HG03064 (cell line): Measurements from ENCODE around the gene FAM168B.
A peak's percentile ranks its signal among the peaks of the same experiment; 100 is the strongest.
"Not testable (repeated sequence)": the region's sequence is repeated elsewhere in the genome, so short reads cannot be mapped to it uniquely, and the experiment has no call there.

ENCODE experiments used
- ATAC-seq: cut with Tn5 transposase; IDR thresholded peaks from one replicate; pipeline ENCODE4 v1.9.1; 2021; ENCODE audit warnings: low read depth; ENCODE audit not compliant: unreplicated experiment

FAM168B gene, protein sequence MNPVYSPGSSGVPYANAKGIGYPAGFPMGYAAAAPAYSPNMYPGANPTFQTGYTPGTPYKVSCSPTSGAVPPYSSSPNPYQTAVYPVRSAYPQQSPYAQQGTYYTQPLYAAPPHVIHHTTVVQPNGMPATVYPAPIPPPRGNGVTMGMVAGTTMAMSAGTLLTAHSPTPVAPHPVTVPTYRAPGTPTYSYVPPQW

DNA sequence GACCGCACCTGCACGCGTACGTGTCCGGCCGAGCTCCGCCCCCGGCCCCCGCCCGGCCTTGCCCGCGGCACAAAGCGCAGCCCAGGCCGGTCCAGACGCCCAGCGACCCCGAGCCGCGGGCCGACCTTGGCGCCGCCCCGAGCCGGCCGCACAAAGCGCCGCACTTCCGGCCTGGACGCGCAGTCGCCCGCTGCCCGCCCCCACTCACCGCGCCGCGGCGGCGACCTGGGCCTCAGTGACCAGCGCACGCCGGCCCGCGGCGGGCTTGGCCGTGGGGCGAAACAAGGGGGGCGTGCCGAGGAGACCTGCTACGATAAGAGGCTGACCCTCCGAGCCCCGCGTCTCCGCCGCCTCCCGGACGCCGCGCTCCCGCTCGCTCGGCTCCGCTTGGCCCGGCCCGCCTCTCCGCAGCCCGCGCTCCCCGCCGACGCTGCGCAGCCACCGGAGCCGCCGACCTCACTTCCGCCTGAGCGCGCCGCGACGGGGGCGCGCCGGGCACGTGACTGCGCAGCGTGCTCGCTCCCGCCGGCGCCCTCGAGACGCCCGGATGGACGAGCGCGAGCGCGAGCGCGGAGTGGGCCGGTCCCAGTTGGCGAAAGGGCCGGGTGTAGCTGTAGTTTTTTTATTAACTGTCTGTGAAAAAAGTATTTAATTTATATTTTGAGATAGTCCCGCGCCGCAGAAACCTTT, at the start of gene FAM168B:
FAM168B (minus strand) TSS at position 455 of the 690 bp plus-strand sequence. CDS start 10,814 bp downstream, outside the sequence.
- peak; percentile 72 for ATAC-seq

DNA sequence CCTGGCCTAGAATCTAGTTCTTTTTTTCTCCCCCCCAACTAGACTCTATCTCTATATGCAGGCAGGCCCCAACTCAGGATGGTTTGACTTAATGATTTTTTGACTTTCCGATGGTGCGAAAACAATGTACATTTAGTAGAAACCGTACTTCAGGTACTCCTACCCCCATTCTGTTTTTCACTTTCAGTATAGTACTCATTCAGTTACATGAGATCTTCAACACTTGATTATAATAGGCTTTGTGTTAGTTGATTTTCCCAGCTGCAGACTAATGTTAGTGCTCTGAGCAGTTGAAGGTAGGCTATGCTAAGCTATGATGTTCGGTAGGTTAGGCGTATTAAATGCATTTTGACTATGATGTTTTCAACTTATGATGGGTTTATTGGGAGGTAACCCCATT, 49.6 kb upstream of the FAM168B start:
- no peak for ATAC-seq

DNA sequence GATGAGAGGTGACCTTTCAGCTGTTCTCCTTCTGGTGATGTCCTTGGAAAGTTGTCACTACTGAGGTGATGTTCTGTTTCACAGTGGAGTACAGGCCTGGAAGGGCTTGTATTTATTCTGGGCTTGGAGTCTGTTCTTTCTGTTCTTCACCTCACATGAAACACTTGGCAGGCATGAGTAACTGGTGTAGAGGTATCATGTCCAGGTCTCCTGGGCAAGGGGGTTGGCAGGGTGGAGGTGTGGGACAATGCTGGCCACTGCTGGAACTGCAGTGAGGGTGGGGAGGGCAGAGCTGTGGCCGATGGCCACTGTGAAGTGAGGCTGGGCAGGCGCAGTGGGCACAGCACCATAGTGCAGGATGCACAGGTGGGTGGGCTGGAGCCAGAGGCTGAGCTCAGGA, 47.3 kb upstream of the FAM168B start:
- no peak for ATAC-seq

DNA sequence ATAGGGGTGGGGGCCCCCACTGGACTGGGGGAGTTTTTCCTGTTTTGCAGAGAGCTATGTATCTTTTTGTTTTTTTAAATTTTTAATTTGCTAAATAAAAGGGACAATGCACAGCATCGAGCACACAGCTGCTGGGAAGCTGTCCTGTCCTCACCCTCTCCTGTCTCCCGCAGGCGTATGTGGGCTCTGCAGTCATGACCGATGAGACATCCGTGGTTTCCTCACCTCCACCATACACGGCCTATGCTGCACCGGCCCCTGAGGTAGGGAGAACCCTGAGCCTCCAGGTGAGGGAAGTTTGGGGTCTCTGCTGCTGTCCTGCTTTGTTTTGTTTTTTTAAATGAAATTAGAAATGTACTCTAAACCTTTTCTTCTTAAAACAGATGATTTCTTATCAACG, 39.5 kb upstream of the FAM168B start:
- ATAC-seq = no peak

DNA sequence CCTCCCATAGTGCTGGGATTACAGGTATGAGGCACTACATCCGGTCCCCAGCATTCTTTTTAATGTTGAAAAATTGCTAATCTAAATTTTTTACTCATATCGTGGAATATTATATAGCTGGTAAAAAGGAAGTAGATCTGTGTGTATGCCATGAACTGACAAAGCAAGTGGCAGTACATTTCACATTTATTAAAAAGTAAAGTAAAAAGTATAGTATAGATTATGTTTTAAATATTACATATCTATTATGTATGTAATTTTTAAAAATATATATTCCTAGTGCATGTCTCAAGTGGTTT, 37.0 kb upstream of the FAM168B start:
- ATAC-seq = no peak

DNA sequence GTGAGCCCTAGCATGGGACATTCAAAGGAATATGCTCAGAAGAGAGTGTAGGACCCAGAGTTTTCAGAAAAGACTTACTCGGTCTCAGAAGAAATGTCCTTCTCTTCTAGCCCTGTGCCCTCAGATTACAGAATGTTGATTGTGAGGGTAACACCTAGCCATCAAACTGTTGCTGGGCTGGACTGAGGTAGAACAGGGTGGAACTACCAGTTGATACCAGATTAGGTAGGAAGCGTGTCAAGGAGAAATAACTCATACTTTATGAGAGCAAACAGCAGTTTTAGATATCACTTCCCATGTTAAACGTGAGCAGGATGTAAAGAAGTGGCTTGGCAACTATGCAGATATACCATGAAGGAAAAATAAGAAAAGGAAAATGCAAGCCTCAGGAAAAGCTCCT, 34.7 kb upstream of the FAM168B start:
- no peak for ATAC-seq

DNA sequence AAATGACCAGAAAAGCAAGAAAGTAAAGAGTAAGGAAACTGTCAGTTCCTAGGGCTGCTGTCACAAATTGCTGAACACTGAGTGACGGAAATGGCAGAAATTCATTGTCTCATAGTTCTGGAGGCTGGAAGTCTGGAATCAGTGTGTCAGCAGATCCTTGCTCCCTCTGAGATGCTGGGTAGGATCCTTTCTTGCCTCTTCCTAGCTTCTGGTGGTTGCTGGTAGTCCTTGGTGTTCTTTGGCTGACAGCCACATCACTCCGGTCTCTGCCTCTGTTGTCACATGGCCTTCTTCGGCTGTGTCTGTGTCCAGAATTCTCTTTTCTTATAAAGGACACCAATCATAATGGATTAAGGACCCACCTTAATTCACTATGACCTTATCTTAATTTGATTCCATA, 33.8 kb upstream of the FAM168B start:
- no peak for ATAC-seq

DNA sequence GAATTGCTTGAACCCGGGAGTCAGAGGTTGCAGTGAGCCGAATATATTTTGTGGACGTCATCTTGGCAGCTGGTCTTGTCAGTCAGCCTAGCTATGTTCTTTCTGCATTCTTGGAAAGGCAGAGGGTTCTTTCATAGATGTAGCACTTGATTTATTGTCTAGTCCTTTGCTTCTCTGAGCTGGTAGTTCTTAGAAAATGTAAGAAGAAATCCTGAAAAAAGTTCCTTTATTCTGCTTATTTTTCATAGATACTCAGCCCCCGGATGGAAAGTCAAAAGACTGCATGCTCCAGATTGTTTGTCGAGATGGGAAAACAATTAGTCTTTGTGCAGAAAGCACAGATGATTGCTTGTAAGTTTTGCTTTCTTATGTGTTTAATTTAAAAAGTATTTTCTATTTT, 33.2 kb upstream of the FAM168B start:
- ATAC-seq = no peak

DNA sequence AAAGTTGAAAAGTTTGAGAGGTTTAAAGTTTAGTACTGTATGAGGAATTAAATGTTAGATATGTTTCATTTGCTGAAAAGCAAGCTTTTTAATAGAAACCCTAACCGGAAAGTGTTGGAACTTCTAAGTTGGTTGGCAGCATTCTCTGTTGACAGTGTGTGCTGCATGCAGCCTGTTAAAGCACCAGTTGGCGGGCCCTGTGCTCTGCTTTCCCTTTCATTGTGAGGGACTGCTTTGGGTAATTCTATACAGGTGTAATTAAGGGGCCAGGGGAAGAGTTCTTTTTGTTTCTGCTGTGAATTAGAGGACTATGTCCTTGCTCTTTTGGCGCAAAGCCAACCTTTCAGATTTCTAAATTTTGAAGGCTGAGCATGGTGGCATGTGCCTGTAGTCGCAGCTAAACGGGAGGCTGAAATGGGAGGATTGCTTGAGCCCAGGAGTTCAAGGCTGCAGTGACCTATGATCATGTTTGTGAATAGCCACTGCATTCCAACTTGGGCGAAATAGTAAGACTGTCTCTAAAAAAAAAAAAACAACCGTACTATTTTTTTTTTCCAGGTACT, 32.0 kb upstream of the FAM168B start:
- ATAC-seq = no peak

DNA sequence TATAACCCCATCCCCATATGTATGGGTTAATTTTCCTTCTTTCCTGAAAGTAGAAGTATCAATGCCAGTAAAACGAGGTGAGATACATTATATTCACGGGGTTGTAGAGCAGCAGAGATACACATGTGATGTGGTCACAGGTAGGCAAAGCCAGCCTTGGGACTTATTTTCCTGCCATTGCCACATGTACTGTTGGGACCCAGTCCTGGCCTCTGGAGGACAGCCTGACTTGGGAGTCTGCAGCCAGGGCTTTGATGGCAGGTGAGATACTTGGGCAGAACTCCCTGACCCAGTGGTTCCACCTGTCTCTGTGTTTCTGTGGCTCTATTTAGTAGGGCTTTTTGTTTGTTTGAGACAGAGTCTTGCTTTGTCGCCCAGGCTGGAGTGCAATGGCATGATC, 29.9 kb upstream of the FAM168B start:
- ATAC-seq = no peak

DNA sequence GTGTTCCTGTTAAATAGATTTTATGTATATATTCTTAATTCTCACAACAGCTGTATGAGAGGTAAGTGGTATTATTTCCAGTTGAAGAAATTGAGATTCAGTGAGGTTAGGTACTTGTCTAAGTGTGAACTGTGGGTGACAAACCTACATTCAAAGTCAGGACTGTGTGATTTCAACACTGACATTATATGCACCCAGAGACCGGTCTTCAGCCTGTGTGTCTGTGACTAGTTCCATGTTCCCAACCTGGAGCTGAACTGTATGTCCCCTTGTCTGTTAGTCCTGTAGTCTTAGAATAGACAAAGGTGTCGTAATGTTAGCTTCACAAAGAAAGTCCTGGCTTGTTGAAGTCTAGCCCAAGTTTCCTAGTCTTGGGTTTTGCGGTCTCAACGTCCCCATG, 29.2 kb upstream of the FAM168B start:
- no peak for ATAC-seq

DNA sequence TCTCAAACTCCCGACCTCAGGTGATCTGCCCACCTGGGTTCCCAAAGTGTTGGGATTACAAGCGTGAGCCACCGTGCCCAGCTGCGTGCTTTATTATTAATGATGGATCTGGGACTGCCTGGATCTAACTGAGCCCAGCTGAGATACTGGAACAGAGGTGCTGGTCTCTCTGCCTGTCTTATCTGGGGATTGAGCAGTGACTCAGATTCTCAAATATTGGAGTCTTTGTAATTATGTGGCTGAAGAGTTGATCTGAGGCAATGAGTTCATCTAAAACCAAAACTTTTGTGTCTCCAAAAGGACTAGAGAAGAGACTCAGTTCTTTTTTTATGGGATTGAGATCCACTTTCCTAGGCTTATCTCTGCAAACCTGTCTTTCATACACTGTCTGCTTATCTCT, 28.2 kb upstream of the FAM168B start:
- no peak for ATAC-seq

DNA sequence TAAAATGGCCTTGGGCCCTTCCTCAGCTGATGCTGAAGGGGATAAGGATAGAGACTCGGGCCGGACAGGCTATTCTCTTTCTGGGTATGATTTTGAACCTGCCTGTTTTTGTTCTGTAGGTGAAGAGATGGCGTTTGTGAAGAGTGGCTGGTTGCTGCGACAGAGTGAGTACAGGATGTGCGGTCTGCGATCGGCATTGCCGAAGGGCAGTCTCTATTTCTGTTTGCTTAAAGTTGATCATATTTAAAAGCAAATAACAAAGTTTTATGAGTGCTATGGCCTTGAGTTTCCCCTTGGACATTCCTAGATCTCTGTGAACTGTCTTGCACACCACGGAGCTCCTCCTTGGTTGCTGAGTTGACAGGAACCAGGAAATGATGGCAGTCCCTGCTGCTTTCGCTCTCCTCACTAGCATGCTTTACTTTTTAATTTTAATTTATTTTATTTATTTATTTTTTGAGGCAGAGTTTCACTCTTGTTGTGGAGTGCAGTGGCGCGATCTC, 27.6 kb upstream of the FAM168B start:
- no peak for ATAC-seq

DNA sequence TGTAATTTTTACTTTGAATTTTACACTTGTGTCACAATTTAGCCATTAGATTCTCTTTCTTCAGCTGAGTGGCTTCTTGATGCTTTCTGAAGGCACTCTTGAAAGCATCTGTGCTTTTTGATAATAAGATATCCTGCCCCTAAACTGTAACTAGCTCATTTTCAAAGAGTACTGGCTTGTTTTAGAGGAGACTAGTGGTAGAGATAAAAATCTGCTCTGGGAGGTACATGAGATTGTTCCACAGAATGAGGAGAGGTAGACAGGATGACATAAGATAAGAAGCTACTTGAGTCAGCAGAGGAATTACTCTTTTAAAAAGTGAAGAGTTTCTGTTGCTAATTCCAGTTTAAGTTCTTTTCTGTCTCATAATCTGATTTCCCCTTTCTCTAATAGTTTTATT, 22.5 kb upstream of the FAM168B start:
- no peak for ATAC-seq

DNA sequence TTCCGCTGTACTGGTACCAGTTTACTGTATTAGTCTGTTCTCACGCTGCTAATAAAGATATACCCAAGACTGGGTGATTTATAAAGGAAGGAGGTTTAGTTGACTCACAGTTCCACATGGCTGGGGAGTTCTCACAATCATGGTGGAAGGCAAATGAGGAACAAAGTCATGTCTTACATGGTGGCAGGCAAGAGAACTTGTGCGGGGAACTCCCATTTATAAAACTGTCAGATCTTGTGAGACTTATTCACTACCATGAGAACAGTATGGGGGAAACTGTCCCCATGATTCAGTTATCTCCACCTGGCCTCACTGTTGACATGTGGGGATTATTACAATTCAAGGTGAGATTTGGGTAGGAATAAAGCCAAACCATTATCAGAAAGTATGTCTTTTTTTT, 21.7 kb upstream of the FAM168B start:
- not testable (repeated sequence) for ATAC-seq

DNA sequence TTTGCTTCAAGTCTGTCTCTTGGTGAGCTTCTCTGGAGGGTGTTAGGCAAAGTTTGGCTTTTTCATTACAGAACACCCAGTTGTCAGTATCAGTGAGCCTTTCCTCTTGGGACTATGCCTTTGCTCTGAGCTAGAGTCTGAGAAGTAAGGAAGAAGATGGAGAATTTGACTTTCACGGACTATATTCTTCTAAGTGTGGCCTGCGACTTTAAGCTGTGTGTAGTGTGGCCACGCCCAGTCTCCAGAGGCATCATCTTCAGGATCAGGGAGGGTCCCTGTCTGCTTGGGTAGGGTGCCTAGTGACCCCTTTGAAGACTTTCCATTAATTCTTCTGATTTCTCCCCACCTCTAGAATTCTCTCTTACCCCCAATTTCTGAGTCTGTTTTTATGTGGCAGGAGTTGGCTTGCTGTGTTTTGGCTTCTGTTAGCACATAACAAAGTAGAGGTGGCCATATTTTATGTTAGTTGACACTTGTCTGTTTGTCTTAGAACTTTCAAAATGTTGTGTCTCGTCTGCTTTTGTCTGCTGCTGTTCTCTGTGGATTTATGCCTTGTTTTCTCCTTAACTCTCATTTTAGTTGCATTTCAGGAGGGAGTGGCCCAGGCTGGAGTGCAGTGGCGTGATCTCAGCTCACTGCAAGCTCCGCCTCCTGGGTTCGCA, 20.4 kb upstream of the FAM168B start:
- no peak for ATAC-seq

DNA sequence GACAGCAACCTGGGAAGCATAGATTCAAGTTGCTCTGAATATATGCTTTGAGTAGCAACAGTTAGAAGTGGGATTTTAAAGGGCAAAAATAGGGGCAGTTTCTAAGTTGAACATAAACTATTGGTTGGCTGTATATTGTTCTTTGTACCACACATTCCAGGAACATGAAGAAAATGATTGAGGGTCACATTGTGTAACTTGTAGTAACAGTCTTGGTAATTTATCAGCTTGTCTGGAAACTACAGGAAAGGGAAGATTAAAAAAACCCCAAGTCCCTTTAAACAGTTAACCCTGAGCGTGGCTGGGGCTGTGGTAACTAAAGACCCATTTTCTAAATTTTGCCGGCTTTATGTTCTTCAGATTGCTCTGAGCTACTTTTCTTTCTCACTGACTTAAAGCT, 19.3 kb upstream of the FAM168B start:
- no peak for ATAC-seq

DNA sequence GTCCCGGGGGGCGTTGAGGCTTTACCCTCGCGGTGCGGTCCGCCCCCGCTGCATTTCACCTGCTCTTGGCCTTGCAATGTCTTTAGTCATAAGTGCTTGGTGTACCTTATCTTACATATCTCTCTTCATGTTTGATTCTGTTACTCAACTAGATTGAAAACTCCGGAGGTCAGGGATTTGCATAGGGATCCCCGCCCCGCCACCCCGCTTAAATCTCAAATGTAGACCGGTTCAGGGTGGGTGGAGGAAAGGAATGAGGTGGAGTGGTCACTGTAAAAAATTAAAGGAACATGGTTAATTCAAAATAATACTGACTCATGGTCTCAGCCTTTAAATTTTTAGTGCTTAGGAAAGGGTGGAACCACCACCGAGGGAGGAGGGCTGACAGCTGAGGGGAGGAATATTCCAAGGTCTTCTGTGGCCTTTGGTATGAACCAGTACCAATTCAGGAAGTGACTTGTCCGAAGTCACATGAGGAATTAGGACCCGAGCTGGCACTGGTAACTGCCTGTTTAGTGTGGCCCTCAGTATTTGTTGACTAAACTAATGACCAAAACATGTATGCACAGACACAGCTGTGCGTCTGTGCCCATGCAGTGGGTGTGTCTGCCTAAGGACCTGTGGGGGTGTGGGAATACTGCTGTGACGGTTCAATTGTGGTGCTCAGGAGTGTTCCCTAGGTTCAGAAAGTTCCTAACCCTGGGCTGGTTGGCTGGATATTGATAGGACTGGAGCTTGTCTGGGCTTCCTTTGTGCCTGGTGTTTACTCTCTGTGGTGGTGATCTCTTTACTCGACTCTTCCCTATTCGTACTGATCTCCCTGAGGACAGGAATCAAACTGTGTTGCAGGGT, 12.9 kb upstream of the FAM168B start:
- peak; percentile 32 for ATAC-seq

DNA sequence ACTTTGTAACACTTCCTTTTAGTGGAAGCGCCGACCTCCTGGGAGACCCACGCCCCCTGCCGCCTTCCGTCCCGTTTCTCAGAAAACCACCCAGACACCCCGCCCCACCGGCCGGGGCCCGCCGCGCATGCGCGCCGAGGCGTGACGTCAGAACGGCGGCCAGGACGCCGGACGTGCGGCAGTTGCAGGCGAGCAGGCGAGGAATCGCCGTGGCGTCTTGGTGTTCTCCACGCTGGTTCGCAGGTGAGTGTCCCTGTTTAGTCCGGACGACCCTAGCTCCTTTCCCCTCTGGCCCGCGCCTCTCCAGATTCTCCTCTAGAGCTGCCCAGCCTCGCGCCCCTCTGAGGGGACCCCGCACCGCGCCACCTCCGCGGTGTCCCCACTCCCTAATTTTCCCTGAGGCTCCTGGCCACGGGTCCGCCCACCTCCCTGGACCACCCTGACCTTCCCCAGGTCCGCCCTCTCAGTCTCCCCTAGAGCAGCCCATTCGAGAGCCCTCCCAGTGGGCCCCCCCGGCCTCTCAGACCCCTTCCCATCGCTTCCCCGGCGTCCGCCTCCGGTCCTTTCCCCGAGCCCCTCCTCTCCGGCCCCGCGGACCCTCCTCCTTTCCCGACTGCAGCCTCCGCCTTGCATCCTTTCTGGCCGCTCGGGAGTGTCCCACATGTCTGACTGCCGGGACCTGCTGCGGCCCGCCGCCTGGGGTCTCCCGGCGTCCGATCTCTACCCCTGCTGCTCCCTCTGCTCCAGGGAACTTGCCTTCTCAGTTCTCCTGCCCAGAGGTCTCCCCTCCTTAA, 12.1 kb upstream of the FAM168B start, which contains the start of gene PLEKHB2:
PLEKHB2 (plus strand) TSS at position 181 of the 794 bp plus-strand sequence. CDS start 15,606 bp downstream, outside the sequence.
- ATAC-seq = peak; percentile 73
